NB4 (cell line): ENCODE results near the gene FNDC4.

ENCODE experiments used
- DNase-seq: peaks from one replicate; pipeline ENCODE4 v3.0.0; 2010; ENCODE audit warnings: low read depth
- H3K4me3 ChIP-seq: one replicate; pipeline ENCODE4 v1.5.1; 2011; ENCODE audit warnings: mild to moderate bottlenecking, low read depth, low read length, moderate library complexity
- CTCF ChIP-seq: IDR thresholded peaks from one replicate; pipeline ENCODE4 v1.5.1; 2012; ENCODE audit warnings: low read depth, low read length
- MYC ChIP-seq: IDR thresholded peaks from 2 replicates; pipeline ENCODE4 v1.6.1; 2011; ENCODE audit warnings: low read depth, low read length
- POLR2A ChIP-seq: IDR thresholded peaks from 2 replicates; pipeline ENCODE4 v1.6.1; 2011; ENCODE audit warnings: mild to moderate bottlenecking; ENCODE audit not compliant: insufficient read length; ENCODE audit errors: extremely low read depth
- TF ChIP-seq, protein P1 (sequence below): IDR thresholded peaks from 2 replicates; pipeline ENCODE4 v1.6.1; 2011; ENCODE audit warnings: low read depth, low read length

Gene FNDC4

DNA sequence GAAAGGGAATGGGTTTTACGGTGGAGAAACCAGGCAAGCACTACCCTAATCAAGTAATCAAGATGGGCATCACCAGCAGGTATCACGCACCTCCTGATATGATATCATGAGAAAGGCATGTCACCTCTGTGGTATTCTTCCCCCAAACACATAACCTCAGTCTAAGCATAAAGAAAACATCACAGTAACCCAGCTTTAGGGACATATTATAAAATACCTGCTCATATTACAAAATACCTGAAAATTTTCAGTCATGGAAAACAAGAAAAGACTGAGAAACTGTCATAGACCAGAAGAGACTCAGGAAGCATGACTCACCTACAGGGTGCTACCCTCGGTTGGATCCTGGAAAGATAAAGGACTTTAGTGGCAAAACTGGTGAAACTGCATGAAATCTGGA, 32.2 kb upstream of the FNDC4 start:
- DNase-seq = no peak
- no peak overlapping the region for H3K4me3 ChIP-seq
- no peak for TF ChIP-seq CTCF
- no peak for TF ChIP-seq POLR2A
- TF ChIP-seq MYC = no peak
- TF ChIP-seq, protein P1, sequence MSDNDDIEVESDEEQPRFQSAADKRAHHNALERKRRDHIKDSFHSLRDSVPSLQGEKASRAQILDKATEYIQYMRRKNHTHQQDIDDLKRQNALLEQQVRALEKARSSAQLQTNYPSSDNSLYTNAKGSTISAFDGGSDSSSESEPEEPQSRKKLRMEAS = no peak

DNA sequence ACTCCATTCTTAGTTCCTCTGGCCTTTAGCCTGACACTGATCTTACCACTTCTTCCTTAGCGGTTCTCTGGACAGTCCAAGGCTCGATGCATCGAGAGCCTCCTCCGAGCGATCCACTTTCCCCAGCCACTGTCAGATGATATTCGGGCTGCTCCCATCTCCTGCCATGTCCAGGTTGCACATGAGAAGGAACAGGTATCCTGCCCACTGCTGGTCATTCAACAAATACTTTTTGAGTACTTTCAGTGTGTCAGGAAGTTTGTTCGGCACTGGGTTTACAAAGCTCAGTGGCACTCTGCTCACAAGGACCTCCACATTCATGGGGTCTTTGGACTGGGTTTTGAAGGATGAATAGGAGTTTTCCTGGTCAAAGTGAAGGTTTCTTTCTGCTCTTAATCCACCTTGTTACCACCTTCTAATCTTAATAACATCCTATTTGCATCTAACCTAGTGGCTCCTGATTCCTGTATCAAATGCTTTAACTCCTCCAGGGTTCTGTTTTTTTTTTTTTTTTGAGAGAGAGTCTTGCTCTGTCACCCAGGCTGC, 27.5 kb upstream of the FNDC4 start:
- no peak for TF ChIP-seq CTCF
- no peak for TF ChIP-seq POLR2A

GRCh38 chr2:27520316-27520715, 25.3 kb upstream of the FNDC4 start:
- no peak for DNase-seq
- H3K4me3 ChIP-seq = no peak overlapping the region
- TF ChIP-seq MYC (no peak), CTCF (no peak), POLR2A (no peak)
- TF ChIP-seq, protein P1 = no peak

More for the DNA sequence above, 27.5 kb upstream of the FNDC4 start:
- no peak overlapping the region for H3K4me3 ChIP-seq
- no peak for DNase-seq

DNA sequence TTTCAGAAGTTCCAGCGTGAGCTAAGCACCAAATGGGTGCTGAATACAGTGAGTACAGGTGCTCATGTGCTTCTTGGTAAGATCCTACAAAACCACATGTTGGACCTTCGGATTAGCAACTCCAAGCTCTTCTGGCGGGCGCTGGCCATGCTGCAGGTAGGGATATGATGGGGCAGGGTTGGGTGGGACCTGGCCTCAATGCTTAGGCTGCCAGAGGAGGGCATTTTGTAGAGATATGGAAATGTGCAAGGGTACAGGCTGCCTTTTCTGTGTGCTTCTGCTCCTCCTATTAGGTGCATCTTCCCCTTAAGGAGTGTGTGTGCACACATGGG, 23.7 kb upstream of the FNDC4 start:
- H3K4me3 ChIP-seq = no peak overlapping the region
- no peak for DNase-seq
- no peak for TF ChIP-seq MYC
- TF ChIP-seq, protein P1 = no peak
- no peak for TF ChIP-seq POLR2A
- no peak for TF ChIP-seq CTCF

DNA sequence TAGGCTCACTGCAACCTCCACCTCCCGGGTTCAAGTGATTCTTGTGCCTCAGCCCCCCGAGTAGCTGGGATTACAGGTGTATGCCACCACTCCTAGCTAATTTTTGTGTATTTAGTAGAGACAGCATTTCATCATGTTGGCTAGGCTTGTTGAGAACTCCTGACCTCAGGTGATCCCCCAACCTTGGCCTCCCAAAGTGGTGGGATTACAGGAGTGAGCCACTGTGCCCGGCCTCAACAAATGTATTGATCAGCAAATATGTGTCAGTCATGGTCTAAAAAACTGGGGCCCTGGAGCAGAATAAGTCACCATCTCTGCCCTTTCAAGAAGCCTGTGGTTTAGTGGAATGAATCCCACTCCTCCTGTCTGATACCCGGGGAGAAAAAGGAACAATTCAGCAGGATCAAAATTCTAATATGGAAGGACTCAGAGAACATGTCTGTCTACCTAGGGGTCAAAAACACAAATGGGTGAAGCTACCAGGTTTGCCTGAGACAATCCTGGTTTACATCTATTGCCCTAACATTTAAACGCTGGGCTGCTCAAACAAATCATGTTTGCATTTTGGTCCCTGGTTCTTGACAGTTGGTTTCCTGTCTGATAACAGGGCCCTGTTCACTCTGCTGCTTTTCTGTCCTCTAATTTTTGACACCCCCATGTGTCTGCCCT, 23.2 kb upstream of the FNDC4 start:
- TF ChIP-seq POLR2A = no peak
- TF ChIP-seq MYC = no peak
- DNase-seq = no peak
- H3K4me3 ChIP-seq = no peak overlapping the region

GRCh38 chr2:27509326-27509725, 14.3 kb upstream of the FNDC4 start:
- TF ChIP-seq MYC (no peak), CTCF (no peak), POLR2A (no peak)
- TF ChIP-seq, protein P1 = no peak

More at GRCh38 chr2:27509326-27509725, 14.3 kb upstream of the FNDC4 start:
- no peak for DNase-seq
- no peak overlapping the region for H3K4me3 ChIP-seq
